HEK293 (cell line): ENCODE measurements around the gene TMEM186.

ENCODE experiments used
- CTCF ChIA-PET: fragments of 350-600 bp; formaldehyde crosslinking; extraction: SDS; loops from one replicate; lab custom pipeline; 2021; ENCODE audit warnings: antibody characterized with exemption; lab: Yijun Ruan, JAX
- POLR2A ChIA-PET: fragments of 300-600 bp; formaldehyde crosslinking; extraction: SDS; loops from one replicate; lab custom pipeline; 2020; ENCODE audit warnings: antibody characterized with exemption, inconsistent platforms; lab: Yijun Ruan, JAX
- H3K27ac ChIP-seq: fragments of 200-500 bp; sonication (Bioruptor generic); 2 replicates; pipeline ENCODE4 v1.5.1; 2014; ENCODE audit warnings: low read depth, low read length, control low read depth, inconsistent platforms; ENCODE audit errors: extremely low read depth
- H3K36me3 ChIP-seq, 2 experiments: fragments of 200-500 bp in 1 of 2; sonication (Bioruptor generic) in 1 of 2; 1 replicate in 1 of 2; 2 replicates in 1 of 2; pipeline ENCODE4 v1.5.1; 2014 to 2017; ENCODE audit warnings: inconsistent platforms in 2 of 2, low read length in 2 of 2; ENCODE audit not compliant: control insufficient read depth in 2 of 2, insufficient read depth in 1 of 2
- H3K4me1 ChIP-seq: fragments of 200-500 bp; sonication (Bioruptor generic); 2 replicates; pipeline ENCODE4 v1.5.1; 2014; ENCODE audit warnings: mild to moderate bottlenecking, low read length, inconsistent platforms; ENCODE audit not compliant: control insufficient read depth, insufficient read depth
- H3K4me3 ChIP-seq: 2 replicates; pipeline ENCODE4 v1.5.1; 2011; ENCODE audit warnings: low read depth, mild to moderate bottlenecking, control low read depth, low read length, moderate library complexity
- H3K9me3 ChIP-seq: fragments of 200-500 bp; sonication (Bioruptor generic); 2 replicates; pipeline ENCODE4 v1.5.1; 2014; ENCODE audit warnings: low read depth, low read length, inconsistent platforms; ENCODE audit not compliant: control insufficient read depth, insufficient read depth
- ELK4 ChIP-seq: IDR thresholded peaks from 2 replicates; pipeline ENCODE4 v1.6.1; 2011; ENCODE audit warnings: mild to moderate bottlenecking, low read depth, low read length, borderline replicate concordance
- FEZF1 ChIP-seq: fragments of 450-650 bp; formaldehyde crosslinking; IDR thresholded peaks from 2 replicates; pipeline ENCODE4 v1.5.1; 2016; ENCODE audit warnings: missing biosample characterization, missing genetic modification characterization
- GLIS1 ChIP-seq: fragments of 450-650 bp; formaldehyde crosslinking; IDR thresholded peaks from 2 replicates; pipeline ENCODE4 v1.5.1; 2016; ENCODE audit warnings: missing biosample characterization, missing genetic modification characterization
- HOXA7 ChIP-seq: sonication (generic); formaldehyde crosslinking; IDR thresholded peaks from 2 replicates; pipeline ENCODE4 v1.8.1; 2022; ENCODE audit warnings: missing genetic modification reagents, borderline replicate concordance
- HOXD13 ChIP-seq: sonication (generic); formaldehyde crosslinking; IDR thresholded peaks from 2 replicates; pipeline ENCODE4 v1.8.0; 2022; ENCODE audit warnings: missing genetic modification reagents, borderline replicate concordance
- INSM2 ChIP-seq: fragments of 450-650 bp; formaldehyde crosslinking; IDR thresholded peaks from 2 replicates; pipeline ENCODE4 v1.5.1; 2016; ENCODE audit warnings: missing biosample characterization, missing genetic modification characterization
- KLF7 ChIP-seq: fragments of 450-650 bp; formaldehyde crosslinking; IDR thresholded peaks from 2 replicates; pipeline ENCODE4 v1.5.1; 2016; ENCODE audit warnings: missing biosample characterization, missing genetic modification characterization, borderline replicate concordance
- PATZ1 ChIP-seq: fragments of 450-650 bp; formaldehyde crosslinking; IDR thresholded peaks from 2 replicates; pipeline ENCODE4 v1.5.1; 2016; ENCODE audit warnings: missing biosample characterization, missing genetic modification characterization
- YY2 ChIP-seq: fragments of 450-650 bp; formaldehyde crosslinking; IDR thresholded peaks from 2 replicates; pipeline ENCODE4 v1.5.1; 2016; ENCODE audit warnings: missing biosample characterization, missing genetic modification characterization
- ZBTB10 ChIP-seq: fragments of 450-650 bp; formaldehyde crosslinking; IDR thresholded peaks from 2 replicates; pipeline ENCODE4 v1.5.1; 2016; ENCODE audit warnings: missing biosample characterization, missing genetic modification characterization
- ZBTB7A ChIP-seq: fragments of 450-650 bp; formaldehyde crosslinking; IDR thresholded peaks from 2 replicates; pipeline ENCODE4 v1.5.1; 2016; ENCODE audit warnings: low read depth, missing biosample characterization, missing genetic modification characterization
- ZEB2 ChIP-seq: fragments of 450-650 bp; formaldehyde crosslinking; IDR thresholded peaks from 2 replicates; pipeline ENCODE4 v1.5.1; 2016; ENCODE audit warnings: missing biosample characterization, missing genetic modification characterization
- ZNF146 ChIP-seq: fragments of 450-650 bp; formaldehyde crosslinking; IDR thresholded peaks from 2 replicates; pipeline ENCODE4 v1.5.1; 2016; ENCODE audit warnings: missing biosample characterization, missing genetic modification characterization
- ZNF394 ChIP-seq: fragments of 450-650 bp; formaldehyde crosslinking; IDR thresholded peaks from 2 replicates; pipeline ENCODE4 v1.5.1; 2016; ENCODE audit warnings: missing biosample characterization, missing genetic modification characterization, mild to moderate bottlenecking, moderate library complexity, borderline replicate concordance
- ZNF433 ChIP-seq: fragments of 450-650 bp; formaldehyde crosslinking; IDR thresholded peaks from 2 replicates; pipeline ENCODE4 v1.5.1; 2016; ENCODE audit warnings: missing biosample characterization, missing genetic modification characterization, low read depth
- ZNF596 ChIP-seq: fragments of 450-650 bp; IDR thresholded peaks from 2 replicates; pipeline ENCODE4 v1.5.0; 2018; ENCODE audit warnings: missing biosample characterization, mild to moderate bottlenecking, missing genetic modification characterization, moderate library complexity
- ZNF610 ChIP-seq: fragments of 450-650 bp; formaldehyde crosslinking; IDR thresholded peaks from 2 replicates; pipeline ENCODE4 v1.5.1; 2016; ENCODE audit warnings: missing biosample characterization, missing genetic modification characterization, borderline replicate concordance
- ZNF645 ChIP-seq: fragments of 450-650 bp; formaldehyde crosslinking; IDR thresholded peaks from 2 replicates; pipeline ENCODE4; 2016; ENCODE audit warnings: missing biosample characterization, missing genetic modification characterization
- ZNF670 ChIP-seq: fragments of 450-650 bp; formaldehyde crosslinking; IDR thresholded peaks from 2 replicates; pipeline ENCODE4 v1.5.1; 2016; ENCODE audit warnings: missing biosample characterization, missing genetic modification characterization, low read depth
- ZNF701 ChIP-seq: fragments of 450-650 bp; formaldehyde crosslinking; IDR thresholded peaks from 2 replicates; pipeline ENCODE4 v1.5.1; 2016; ENCODE audit warnings: missing biosample characterization, missing genetic modification characterization
- ZNF707 ChIP-seq: fragments of 450-650 bp; formaldehyde crosslinking; IDR thresholded peaks from 2 replicates; pipeline ENCODE4 v1.5.1; 2016; ENCODE audit warnings: missing biosample characterization, missing genetic modification characterization
- ZXDB ChIP-seq: fragments of 450-650 bp; formaldehyde crosslinking; IDR thresholded peaks from 2 replicates; pipeline ENCODE4 v1.5.1; 2016; ENCODE audit warnings: missing biosample characterization, missing genetic modification characterization

TMEM186 gene

GRCh38 chr16:8767176-8767575, 30.3 kb downstream of the TMEM186 start:
- H3K9me3 ChIP-seq, result no peaks in the 10 kb centered on the region
- POLR2A ChIA-PET, result no interaction called here
- H3K4me3 ChIP-seq, result no peak overlapping the region

GRCh38 chr16:8764525-8765250, 32.8 kb downstream of the TMEM186 start:
- Histone ChIP-seq H3K9me3 (no peaks in the 10 kb centered on the region), H3K36me3 (peaks cover 0 to 17% of the 10 kb centered on the region in 2 experiments; a peak in 1 of 3 replicates), H3K27ac (no peak overlapping the region), H3K4me1 (no peaks in the 10 kb centered on the region), H3K4me3 (no peak overlapping the region)
- POLR2A ChIA-PET, result no interaction called here
- CTCF ChIA-PET, result interaction anchor here (0.7 kb wide), 1 partner anchor 27 kb away, joined by 3 read pairs; no protein-coding TSS in a partner anchor
- TF ChIP-seq ZEB2 (tag by site-specific recombination) (no peak), ZBTB7A (no peak), ZXDB (no peak)

More at GRCh38 chr16:8767176-8767575, 30.3 kb downstream of the TMEM186 start:
- CTCF ChIA-PET, result interaction anchor here (0.6 kb wide), 1 partner anchor 249 kb away, joined by 3 read pairs; no protein-coding TSS in a partner anchor
- TF ChIP-seq ELK4 (no peak), ZBTB10 (tag by site-specific recombination) (no peak), ZNF670 (tag by site-specific recombination) (no peak), HOXA7 (no peak), ZNF433 (tag by site-specific recombination) (no peak), GLIS1 (tag by site-specific recombination) (no peak), HOXD13 (no peak), ZNF610 (no peak), ZNF707 (tag by site-specific recombination) (no peak), ZNF645 (no peak), ZNF146 (tag by site-specific recombination) (no peak), FEZF1 (no peak)
- Histone ChIP-seq H3K27ac (no peak overlapping the region), H3K4me1 (no peaks in the 10 kb centered on the region), H3K36me3 (peaks cover 0 to 22% of the 10 kb centered on the region in 2 experiments; a peak in 1 of 3 replicates)

- CTCF ChIA-PET, result no interaction called here
- no peaks in the 10 kb centered on the region for H3K9me3 ChIP-seq
- H3K36me3 ChIP-seq, result peaks cover 0 to 16% of the 10 kb centered on the region in 2 experiments; a peak in 1 of 3 replicates
- POLR2A ChIA-PET, result no interaction called here
- no peaks in the 10 kb centered on the region for H3K4me1 ChIP-seq
- no peak overlapping the region for H3K27ac ChIP-seq
- H3K4me3 ChIP-seq, result no peak overlapping the region
- TF ChIP-seq PATZ1 (tag by site-specific recombination), result no peak
- TF ChIP-seq KLF7 (tag by site-specific recombination), result no peak
- no peak for TF ChIP-seq ZNF394 (tag by site-specific recombination)
- TF ChIP-seq ZNF596 (tag by site-specific recombination), result no peak
- TF ChIP-seq YY2 (tag by site-specific recombination), result no peak
- TF ChIP-seq INSM2 (tag by site-specific recombination), result no peak
- TF ChIP-seq ZNF670 (tag by site-specific recombination), result no peak
- TF ChIP-seq ZNF701, result no peak
Measured at GRCh38 chr16:8763899-8764298, 33.5 kb downstream of the TMEM186 start.
